GM11168 (cell line): ENCODE results near the gene HMGCLL1.

Experiments used
- in situ Hi-C: fragments of 300-500 bp; cut with MboI; formaldehyde crosslinking; loops from one replicate; pipeline ENCODE4 v1.12.0; 2022; ENCODE audit warnings: low sequenced_read_pairs; ENCODE audit not compliant: unreplicated experiment

Gene HMGCLL1

GRCh38 chr6:55536391-55536956 lies 42.5 kb downstream of the HMGCLL1 start:
- in situ Hi-C loops: no loop called here

DNA sequence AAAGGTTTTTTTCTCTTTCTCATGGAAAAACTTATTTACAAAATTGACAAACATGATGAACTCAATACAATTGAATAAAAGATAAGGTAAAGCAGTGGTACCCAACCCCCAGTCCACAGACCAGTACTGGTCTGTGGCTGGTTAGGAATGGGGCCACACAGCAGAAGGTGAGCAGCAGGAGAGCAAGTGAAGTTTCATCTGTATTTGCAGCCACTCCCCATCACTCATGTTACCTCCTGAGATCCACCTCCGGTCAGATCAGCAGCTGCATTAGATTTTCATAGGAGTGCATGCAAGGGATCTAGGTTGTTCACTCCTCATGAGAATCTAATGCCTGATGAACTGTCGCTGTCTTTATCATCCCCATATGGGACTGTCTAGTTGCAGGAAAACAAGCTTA lies 47.5 kb downstream of the HMGCLL1 start:
- in situ Hi-C loops: no loop called here

DNA sequence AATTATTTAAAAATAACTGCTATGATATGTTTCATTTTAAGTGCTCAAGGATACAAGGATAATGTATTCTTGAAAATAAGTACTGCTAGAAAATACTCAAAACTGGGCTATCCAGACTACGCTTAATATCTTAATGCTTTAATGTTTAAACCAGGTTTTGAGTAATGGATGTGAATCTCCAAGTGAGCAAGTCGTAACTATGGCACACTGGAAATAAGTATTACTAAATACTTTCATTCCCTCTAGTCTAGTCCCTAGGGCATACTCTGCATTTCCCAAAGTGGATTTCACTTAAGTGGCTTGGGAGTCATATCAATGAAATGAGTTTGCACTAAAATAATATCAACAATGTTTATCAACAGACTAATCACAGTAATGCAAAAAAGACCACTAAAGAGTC lies 48.1 kb downstream of the HMGCLL1 start:
- in situ Hi-C loops: no loop called here

- in situ Hi-C loops: no loop called here
Observed at GRCh38 chr6:55528624-55529023, 50.4 kb downstream of the HMGCLL1 start.

- in situ Hi-C loops: no loop called here
Observed at GRCh38 chr6:55524441-55524840, 54.6 kb downstream of the HMGCLL1 start.

DNA sequence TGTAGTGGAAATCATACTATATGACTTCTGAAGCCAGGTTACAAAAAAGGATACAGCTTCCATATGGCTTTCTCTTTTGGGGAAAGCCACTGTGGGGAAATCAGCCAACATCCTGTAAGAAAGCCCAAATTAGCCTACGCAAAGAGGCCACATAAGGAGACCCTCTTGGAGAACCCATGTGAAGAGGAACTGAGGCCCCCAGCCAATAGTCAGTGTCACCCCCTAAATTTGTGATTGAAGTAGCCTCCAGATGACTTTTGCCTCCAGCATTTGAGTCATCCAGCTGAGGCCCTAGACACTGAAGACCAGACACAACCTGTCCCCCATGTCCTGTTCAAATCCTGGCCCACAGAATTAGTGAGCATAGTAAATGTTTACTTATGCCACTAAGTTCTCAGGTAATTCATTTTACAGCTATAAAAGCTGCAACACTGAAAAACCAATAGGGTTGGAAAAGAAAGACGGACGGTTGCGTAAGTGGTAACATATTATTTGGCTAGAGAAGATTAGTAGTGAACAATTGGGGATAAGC lies 60.4 kb downstream of the HMGCLL1 start:
- in situ Hi-C loops: no loop called here

GRCh38 chr6:55516736-55517135 lies 62.3 kb downstream of the HMGCLL1 start:
- in situ Hi-C loops: no loop called here

- in situ Hi-C loops: no loop called here
Observed at GRCh38 chr6:55512904-55513303, 66.1 kb downstream of the HMGCLL1 start.

DNA sequence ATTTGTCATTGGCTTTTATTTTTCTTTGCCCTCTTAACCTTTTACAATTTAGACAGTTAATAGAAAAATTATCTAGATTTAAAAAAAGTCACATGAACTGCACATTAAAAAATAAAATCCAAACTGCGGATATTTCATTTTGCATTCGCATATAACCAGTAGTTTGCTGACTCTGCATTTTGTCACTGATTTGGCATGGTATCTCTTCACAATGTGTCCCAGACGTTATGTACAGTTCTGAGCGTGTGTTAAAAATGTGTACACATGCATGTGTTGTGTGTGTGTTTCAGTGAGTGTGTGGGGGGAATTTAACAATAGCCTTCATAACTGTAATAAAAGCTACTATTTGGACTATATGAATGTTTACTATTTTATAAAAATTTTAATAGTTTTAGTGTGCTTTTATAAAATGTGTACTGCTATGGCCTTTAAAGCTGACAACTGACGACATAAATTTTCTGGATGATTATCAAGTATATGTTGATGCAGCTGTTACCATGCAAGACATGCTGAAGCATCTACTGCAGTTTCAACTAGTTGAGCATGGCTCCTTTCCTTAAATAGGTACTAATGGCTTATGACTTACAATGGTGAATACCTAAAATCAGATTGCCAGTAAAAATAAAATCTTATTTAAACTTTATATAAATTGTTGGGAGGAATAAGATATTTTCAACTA lies 67.7 kb downstream of the HMGCLL1 start:
- in situ Hi-C loops: no loop called here

DNA sequence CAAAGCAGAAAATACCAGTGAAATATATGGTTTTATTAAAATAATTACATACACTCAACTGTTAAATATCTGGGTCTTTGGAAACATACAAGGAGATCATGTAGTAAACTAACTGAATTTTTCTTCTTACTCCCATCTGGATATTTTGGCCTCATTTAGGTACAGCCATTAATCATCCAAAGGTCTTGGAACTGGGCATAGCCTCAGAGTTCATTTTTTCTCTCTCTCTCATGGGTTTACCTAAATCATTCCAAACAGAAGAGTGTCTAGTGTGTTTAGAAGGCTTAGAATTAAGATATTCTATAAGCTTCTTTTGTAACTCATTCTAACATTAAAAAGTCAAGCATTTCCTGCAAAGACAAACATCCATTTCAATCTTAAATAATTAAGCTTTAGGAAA lies 79.4 kb downstream of the HMGCLL1 start:
- in situ Hi-C loops: no loop called here

GRCh38 chr6:55497694-55498093 lies 81.3 kb downstream of the HMGCLL1 start:
- in situ Hi-C loops: no loop called here

DNA sequence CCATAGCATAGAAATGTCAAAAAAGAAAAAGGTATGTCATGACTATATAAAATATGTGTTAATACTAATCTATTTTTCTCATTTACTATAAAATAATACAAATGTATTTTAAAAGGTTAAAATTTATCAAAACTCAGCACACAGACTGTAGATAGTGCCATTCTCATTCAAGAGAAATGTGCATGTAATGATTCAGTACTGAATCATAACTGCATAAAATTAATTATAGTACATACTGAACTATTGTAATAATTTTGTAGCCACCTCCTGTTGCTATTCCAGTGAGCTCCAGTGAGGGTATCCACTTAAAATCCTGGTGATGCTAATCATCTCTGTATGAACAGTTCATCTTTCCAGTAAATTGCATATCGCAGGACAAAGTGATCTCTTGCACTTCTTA lies 82.8 kb downstream of the HMGCLL1 start:
- in situ Hi-C loops: no loop called here

- in situ Hi-C loops: no loop called here
Observed at GRCh38 chr6:55495277-55495676, 83.7 kb downstream of the HMGCLL1 start.

DNA sequence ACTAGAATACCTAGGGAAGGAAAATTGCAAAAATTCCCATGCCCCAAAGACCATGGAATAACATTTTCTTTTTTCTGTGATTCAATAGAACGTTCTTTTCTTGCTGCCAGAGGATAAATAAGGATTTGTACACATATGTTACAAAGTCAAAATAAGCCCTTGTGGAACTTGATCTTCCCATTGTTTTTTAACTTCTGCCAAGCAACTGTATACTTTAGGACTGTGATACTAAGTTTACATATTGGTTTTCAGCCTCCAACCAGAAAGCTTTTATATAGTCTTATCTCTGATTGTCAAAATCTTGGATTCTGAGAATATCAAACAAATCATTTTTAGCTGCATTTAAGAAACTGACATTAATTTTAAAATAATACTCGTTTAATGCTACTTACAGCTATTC lies 84.6 kb downstream of the HMGCLL1 start:
- in situ Hi-C loops: no loop called here

DNA sequence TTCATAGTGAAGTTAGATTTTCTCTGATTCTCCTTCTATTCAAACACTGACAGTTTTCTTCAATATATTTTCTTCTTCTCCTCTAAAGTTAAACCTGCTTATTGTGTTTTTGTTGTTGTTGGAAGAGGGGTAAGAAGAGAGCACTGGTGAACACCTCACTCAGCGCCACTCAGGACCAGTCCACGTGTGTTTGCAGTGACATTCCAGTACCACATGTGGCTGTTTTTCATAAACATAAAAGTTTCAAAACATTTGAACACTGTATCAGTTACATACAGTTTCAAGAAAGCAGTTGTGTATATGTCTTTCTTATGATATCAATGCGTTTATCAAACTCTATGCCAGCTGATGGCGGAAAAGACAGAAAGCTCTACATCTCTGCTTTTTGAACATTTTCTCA lies 86.7 kb downstream of the HMGCLL1 start:
- in situ Hi-C loops: no loop called here

- in situ Hi-C loops: no loop called here
Observed at GRCh38 chr6:55490871-55491270, 88.1 kb downstream of the HMGCLL1 start.

DNA sequence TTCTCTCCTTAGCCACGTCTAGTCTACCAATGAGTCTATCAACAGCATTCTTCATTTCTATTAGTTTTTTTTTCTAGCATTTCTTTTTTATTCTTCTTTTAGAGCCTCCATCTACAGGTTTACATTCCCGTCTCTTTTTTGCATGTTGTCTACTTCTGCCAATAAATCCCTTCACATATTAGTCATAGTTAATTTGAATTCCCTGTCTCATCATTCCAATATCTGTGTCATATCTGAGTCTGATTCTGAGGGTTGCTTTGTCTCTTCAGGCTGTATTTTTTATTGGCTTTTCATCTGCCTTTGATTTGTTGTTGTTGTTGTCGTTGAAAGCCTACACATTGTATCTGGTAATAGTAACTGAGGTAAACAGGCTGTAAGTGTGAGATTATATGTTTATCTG lies 104.6 kb downstream of the HMGCLL1 start:
- in situ Hi-C loops: no loop called here

- in situ Hi-C loops: no loop called here
Observed at GRCh38 chr6:55473722-55474121, 105.3 kb downstream of the HMGCLL1 start.

GRCh38 chr6:55469951-55470366 lies 109.0 kb downstream of the HMGCLL1 start:
- in situ Hi-C loops: no loop called here

GRCh38 chr6:55456016-55456415 lies 123.0 kb downstream of the HMGCLL1 start:
- in situ Hi-C loops: no loop called here

- in situ Hi-C loops: no loop called here
Observed at GRCh38 chr6:55450005-55450404, 129.0 kb downstream of the HMGCLL1 start.

DNA sequence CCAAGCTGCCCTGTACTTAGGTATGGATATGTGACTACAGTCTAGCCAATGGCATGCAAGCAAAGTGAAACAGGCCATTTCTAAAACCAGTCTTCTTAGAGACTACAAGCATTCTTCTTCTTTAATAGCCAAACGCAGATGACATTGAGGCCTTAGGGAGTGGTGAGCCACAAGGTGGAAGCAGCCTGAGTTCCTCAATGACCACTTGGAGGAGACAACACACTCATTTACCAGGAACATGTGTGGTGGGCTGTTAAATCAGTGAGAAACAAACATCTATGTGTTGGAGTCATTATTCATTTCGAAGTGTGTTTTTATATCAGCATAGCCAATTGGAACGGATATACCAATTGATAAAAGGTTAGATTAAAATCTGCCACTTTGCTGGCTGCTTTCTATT lies 129.8 kb downstream of the HMGCLL1 start:
- in situ Hi-C loops: no loop called here
